Gastroesophageal sphincter (tissue), 3 donors: ENCODE results near the gene PTPN1.

ENCODE experiments used
- POLR2A ChIP-seq, 2 donors: fragments of 450-650 bp; IDR thresholded peaks; one replicate each; pipeline ENCODE4 v1.6.1; 2017; ENCODE audit warnings: antibody characterized with exemption in 2 of 2, mild to moderate bottlenecking in 2 of 2, moderate library complexity in 1 of 2
- TF ChIP-seq, protein P1 (sequence below), 4 experiments: fragments of 200-600 bp in 2 of 4; fragments of 450-650 bp in 2 of 4; sonication (generic) in 1 of 4; IDR thresholded peaks; one replicate each; pipeline ENCODE4 v1.5.1; 2017 to 2019; ENCODE audit warnings: antibody characterized with exemption in 4 of 4, mild to moderate bottlenecking in 2 of 4, moderate library complexity in 2 of 4

DNA sequence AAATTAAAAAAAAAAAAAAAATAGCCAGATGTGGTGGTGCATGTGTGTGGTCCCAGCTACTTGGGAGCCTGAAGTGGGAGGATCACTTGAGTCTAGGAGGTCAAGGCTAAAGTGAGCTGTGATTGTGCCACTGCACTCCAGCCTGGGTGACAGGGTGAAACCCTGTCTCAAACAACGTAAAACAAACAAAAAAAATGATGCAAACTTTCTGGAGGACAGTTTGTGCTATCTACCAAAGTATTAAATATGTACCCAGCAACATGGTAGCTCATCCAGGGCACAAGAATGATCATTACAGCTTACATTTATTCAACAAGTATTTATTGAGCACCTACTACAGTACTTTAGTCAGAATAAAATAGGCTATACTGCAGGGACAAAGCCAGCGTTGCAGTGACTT lies 40.4 kb upstream of the PTPN1 start:
- TF ChIP-seq, protein P1, sequence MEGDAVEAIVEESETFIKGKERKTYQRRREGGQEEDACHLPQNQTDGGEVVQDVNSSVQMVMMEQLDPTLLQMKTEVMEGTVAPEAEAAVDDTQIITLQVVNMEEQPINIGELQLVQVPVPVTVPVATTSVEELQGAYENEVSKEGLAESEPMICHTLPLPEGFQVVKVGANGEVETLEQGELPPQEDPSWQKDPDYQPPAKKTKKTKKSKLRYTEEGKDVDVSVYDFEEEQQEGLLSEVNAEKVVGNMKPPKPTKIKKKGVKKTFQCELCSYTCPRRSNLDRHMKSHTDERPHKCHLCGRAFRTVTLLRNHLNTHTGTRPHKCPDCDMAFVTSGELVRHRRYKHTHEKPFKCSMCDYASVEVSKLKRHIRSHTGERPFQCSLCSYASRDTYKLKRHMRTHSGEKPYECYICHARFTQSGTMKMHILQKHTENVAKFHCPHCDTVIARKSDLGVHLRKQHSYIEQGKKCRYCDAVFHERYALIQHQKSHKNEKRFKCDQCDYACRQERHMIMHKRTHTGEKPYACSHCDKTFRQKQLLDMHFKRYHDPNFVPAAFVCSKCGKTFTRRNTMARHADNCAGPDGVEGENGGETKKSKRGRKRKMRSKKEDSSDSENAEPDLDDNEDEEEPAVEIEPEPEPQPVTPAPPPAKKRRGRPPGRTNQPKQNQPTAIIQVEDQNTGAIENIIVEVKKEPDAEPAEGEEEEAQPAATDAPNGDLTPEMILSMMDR (IDR thresholded peaks at IDR 0.05), result no peak
- TF ChIP-seq POLR2A (IDR thresholded peaks at IDR 0.05), result no peak
